Sigmoid colon (tissue), 4 donors: Measurements from ENCODE around the gene CCDC186.

ENCODE experiments used
- CTCF ChIP-seq, 4 experiments: fragments of 450-650 bp in 3 of 4; fragments of 200-600 bp in 1 of 4; IDR thresholded peaks; one replicate each; pipeline ENCODE4 v1.5.1; 2016 to 2019; ENCODE audit warnings: antibody characterized with exemption in 4 of 4, mild to moderate bottlenecking in 3 of 4, moderate library complexity in 2 of 4
- EP300 ChIP-seq, 4 donors: sonication (generic); formaldehyde crosslinking; IDR thresholded peaks; one replicate each; pipeline ENCODE4 v1.6.1; 2017; ENCODE audit warnings: antibody characterized with exemption in 4 of 4
- POLR2A ChIP-seq, 2 donors: fragments of 450-650 bp; IDR thresholded peaks; one replicate each; pipeline ENCODE4 v1.6.1; 2016; ENCODE audit warnings: antibody characterized with exemption in 2 of 2, mild to moderate bottlenecking in 2 of 2, moderate library complexity in 2 of 2

DNA sequence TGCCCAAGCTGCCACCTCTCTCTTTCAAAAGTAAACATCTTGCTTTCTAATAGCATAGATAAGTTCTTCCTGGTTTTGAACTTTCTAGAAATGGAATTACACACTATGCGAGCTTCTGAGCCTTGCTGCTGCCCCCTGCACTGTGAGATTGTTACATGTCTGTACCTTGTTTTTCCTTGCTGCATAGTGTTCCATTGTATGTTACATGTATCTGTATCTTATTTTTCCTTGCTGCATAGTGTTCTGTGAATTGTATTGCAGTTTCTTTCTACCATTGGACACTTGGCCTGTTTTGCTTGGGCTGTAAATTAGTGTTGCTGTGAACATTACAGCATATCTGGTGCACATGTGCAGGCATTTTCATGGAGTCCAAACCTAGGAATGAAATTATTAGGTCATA lies 41.0 kb upstream of the CCDC186 start:
- TF ChIP-seq CTCF (IDR thresholded peaks at IDR 0.05) (no peak), POLR2A (IDR thresholded peaks at IDR 0.05) (no peak), EP300 (IDR thresholded peaks at IDR 0.05) (no peak)
